GM19452 (cell line): ENCODE measurements around the gene UNC5C.

ENCODE experiments used
- ATAC-seq: cut with Tn5 transposase; IDR thresholded peaks from one replicate; pipeline ENCODE4 v1.9.1; 2021; ENCODE audit not compliant: unreplicated experiment

UNC5C gene

DNA sequence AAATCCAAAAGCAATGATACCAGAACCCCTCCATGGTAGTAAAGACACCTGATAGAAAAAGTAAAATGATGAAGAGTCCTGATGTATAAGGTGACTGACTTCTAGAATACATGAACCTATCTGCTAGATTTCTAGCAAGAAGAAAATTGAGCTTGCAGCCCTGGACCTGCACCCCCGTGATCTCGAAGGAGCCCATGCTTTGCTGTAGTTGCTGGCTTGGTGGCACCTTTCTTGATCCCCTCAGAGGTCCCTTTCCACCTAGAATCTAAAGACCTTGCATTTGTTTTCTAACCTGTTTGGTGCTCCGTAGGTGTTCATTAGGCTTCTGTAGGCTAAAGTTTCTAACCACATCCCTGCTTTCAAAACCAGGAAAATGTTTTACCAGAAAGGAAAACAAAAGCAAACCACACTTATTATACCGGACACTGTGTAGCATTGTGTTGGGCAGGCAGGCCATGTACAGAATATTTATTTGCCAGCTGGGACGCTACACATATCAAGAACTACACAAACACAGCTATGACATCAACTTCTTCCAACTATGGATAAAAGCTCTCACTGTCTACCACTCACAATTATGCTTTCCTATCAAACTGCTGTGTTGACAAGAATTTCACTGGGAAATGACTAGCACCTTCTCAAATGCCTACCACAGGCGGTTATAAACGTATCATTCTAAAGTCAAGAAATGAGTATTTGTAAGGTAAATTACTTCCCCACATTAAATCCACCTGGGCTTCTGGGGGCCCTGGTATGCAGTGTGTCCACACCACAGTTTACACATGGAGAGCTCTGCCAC lies 316.2 kb downstream of the UNC5C start:
- ATAC-seq: no peak

DNA sequence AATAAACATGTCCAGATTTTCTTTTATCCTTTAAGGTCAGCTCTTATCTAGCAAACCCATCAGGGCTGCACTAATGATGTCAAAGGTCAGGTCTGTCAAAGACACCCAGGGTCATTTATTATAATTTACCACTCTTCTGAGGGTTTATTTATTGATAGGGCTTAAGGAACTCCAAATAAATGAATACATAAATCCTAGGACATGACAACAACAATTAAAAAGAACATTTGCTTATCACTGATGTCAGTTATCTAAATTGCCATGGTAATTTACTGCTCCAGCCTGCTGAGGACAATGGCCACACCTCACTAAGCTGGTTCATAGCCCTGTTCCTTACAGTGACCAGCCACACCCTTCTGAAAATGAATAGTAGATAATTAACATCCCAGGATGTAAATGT lies 317.1 kb downstream of the UNC5C start:
- no peak for ATAC-seq

DNA sequence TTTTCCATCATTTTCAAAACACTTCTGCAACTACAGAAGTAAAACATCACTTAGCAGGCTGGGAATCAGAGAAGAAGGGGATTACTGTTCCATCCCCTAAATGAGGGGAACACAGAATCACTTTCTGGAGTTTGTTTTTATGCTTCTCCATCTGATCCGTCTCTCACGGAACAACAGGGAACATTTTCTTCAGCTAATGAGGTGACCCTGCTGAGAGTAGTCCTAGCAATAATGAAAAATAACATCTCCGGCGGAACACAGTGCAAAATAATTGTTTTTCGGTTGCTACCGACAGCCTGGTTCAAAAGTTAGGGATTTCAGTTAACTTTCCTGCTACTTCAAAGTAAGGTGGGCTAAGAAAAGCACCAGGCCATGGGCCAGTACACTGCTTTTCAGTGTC lies 322.9 kb downstream of the UNC5C start:
- no peak for ATAC-seq

DNA sequence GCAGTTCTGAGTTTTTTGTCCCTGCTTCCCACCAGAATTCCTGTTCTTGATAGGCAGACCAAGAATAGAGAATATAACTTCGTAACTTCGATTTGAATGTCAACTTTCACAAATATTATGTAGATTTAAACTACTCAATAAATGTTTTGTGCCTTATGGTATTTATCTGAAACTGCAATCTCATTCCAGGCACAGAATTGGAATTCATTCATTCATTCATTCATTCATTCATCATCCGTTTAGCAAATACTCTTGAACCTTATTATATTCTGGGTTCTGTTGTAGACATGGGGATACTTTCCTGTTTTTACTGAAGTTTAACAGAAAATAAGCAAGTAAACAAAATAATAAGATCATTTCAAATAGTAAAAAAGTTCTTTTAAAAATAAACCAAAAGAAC lies 324.4 kb downstream of the UNC5C start:
- no peak for ATAC-seq

DNA sequence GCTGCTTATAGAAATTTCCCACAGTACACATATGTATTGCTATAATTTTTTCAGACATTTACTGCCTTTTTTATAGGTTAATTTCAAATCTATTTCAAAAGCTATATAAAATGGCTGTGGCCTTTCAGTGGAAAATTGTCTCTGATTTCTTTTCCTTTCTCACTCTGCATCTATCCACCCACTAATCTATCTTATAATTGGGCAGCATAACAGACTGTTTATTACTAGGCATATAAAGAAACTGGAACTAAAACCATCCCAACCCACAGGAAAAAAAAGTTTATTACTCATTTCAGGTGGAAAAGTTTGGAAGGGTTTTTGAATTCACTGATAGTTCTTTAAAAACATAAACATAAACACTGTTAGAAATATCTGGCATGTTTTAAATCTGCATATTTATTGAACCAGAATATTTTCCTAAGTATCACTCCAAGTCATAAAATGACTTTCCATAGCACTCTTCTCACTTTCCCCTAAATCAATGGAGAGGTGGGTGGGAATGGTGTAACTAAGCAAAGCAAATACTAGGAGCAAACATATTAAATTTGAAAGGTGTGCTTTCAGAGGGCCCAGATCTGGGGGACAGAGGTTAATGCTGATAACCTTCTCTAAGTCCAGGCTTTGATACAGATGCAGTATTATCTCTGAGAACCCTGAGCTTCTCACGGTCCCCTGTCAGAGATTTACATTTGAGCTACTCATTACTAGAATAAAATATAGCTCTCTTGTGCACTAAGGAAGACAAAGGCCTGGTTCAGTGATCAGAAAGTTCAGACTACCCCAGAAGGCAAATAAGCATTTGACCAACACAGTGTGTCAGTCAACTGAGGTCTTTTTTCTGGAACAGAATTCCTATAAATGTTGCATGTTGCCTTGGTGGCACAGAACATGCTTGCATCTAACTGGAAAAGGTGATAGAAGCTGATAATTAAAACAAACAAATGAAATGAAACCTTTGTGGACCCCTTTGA lies 328.3 kb downstream of the UNC5C start:
- ATAC-seq: no peak

DNA sequence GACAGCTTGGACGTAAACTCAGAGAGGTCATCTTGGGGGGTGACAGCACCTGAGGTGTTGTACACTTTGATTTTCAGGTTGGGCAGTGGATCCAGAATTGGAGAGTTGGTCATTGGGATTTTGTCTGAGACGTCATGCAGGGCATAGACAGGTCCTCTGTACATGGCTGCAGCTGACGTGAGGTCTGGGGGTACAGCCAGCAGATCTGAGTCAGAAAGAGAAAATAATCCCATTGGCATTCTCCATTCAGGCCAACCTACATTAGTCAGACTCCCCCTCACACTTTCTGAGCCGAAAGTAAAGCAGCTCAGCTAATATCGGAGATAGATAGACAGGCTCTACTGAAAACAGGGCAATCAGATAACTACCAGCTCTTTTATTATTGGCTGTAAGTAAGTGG lies 329.7 kb downstream of the UNC5C start:
- no peak for ATAC-seq

DNA sequence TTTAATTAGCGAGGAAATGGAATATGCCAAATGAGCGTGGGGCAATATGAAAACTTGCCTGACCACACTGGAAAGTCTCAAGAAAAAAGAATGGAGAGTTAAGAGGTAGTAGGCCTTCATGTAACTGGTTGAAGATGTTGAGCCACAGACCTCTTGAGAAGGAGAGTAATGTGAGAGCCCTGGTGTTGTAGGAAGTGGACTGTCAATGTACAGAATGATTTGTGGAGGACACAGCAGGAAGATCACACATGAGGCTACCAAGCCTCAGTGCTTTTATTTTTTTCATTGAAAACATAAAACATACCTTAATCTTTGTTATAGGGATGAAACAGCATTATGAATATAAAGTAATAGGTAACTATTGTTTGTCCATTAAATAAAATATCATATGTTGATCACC lies 331.6 kb downstream of the UNC5C start:
- ATAC-seq: no peak

DNA sequence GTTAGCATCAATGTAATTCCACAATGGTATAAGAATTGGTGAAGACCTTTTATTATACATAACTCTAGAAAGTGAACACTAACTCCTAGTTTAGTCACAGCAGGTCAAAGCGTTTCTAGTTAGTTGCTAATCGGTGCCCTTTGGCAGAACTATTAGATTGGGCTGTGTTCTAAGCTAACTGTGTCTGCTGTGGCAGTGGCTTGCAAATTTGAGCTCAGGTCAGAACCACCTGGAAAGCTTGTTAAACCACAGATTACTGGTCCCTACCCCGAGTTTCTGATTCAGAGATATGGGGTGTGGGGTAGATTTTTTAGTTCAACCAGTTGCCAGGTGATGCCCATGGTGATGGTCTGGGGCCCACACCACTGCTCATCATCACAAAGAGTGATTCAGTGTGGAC lies 332.1 kb downstream of the UNC5C start:
- ATAC-seq: no peak

DNA sequence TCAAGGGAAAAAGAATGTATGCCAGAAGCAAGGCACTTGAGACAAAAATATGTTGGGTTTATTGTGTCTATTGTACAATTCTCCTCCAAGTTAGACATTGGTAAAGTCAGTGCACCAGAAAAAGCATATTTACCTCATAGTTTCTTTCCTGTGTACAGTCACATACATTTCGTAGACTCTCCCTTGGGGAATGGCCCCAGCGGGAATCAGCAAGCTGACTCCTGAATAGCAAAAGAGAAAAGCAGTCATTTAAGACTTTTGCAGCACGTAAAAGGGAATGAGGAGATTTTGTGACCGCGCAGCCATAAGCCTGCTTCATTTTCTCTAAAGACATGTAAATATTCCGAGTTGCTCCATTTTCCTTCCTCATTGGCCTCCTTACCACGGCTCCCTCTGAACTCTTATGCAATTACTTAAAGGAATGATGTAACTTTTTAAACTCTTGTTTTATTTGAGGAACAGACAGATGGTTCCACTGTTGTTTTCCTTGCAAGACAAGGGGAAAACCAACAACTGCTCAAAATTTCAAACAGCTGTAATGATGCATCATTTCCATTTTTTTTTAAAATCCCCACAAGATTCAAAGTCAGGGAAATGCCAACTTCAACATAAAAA lies 332.7 kb downstream of the UNC5C start:
- ATAC-seq: no peak

DNA sequence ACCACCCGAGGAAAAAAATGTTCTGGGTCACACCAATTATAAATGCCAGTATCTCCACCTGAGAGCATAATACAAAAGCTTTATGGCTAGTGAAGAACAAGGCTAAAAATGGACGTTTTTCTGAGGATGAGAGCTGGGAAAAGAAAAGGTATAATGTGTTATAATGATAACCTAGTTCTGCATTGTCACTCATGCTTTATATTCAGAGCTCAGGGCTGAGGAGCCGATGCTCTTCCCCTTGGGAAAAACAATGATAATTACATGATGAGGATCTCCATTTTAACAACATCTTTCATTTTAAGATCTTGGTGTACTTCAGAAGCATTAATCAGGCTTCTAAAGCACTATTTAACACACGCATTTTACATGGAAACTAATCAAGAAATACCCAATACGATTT lies 333.7 kb downstream of the UNC5C start:
- no peak for ATAC-seq

DNA sequence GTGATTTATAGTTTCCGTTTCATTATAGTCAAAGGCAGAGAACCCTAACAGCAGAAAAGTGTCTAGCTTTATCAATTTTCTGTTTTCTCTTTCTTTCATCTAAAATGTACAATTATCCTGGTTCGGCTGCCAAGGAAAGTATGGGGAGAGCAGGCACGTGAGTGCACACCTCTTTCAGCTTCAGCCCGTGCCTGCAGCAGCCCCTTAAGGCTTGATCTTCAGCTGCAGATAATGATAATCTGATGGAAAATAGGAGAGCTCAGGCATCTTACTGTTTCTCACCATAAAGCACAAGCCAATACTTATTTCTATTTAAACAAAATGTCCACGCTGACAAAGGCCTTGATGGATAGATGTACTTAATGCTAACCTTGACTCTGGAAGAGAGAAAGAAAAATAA lies 334.4 kb downstream of the UNC5C start:
- no peak for ATAC-seq

DNA sequence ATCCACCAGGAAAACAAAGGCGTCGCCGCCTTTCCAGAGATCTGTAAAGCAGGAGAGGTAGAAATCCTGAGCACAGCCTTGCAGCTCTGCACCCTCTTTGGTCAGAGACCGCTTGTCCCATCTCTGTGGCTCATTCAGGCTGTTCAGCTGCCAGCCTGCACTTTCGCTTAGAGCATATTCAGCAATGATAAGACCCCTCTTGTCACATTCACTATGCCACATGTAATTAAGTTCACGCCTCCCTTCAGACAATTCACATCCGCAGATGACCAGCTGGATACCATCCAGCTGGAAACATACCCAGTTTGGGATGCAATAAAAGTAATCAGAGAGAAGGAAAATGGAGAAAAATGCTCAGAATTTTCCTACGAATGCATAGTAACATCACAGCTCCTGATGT lies 335.4 kb downstream of the UNC5C start:
- no peak for ATAC-seq

DNA sequence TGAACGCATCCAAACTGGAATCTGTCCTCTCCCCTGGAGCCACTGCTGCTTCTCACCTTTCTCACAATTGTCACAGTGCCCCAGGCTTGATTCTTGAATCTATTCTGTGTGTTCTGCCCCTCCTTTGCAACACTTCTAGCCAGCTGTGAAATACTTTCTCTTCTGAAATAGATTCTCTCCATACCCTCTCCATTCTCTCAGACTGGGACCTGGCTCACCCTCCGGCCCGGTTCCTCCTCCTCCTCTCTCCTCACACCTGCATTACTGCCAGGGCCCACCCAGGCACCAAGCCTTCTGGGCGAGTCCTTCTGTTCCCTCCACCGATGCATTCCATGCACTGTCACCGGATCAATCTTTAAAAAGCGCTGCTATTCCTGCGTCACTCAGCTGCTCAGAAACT lies 336.1 kb downstream of the UNC5C start:
- no peak for ATAC-seq

DNA sequence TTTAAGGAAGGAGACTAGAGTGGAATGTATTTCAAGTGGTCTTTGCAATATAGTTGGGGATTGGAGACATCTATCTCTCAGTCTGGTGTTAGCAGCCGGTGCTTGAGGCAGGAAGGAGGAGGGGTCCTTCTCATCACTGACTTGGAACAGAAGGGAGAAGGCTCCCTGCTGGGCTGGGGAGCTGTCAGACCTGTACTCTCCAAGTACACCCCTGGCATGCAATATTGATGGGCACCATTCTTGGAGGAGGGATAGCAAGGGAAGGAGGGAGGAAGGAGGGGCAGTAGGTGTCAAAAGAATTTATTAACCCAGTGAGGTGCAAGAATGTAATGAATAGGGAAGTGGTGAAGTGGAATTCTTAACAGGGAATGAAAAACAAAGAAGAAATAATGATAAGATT lies 338.8 kb downstream of the UNC5C start:
- no peak for ATAC-seq

DNA sequence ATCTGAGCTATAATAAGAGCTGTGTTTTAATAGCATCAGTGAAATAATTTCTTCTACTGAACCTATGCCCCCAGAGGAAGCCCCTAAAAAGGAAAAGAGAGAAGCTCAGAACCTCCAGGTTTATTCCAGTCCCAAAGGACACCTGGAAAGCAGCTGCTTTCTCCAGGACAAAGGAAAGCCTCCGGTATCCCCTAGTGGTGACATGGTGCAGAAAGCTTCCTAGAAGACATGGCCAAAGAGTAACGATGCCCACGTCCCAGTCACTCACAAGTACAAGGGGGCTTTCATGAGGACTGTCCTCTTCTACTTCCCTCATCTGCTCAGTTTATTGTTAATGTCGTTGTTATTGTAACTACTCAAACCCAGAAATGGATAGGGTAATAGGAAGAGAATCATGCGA lies 343.9 kb downstream of the UNC5C start:
- ATAC-seq: no peak

DNA sequence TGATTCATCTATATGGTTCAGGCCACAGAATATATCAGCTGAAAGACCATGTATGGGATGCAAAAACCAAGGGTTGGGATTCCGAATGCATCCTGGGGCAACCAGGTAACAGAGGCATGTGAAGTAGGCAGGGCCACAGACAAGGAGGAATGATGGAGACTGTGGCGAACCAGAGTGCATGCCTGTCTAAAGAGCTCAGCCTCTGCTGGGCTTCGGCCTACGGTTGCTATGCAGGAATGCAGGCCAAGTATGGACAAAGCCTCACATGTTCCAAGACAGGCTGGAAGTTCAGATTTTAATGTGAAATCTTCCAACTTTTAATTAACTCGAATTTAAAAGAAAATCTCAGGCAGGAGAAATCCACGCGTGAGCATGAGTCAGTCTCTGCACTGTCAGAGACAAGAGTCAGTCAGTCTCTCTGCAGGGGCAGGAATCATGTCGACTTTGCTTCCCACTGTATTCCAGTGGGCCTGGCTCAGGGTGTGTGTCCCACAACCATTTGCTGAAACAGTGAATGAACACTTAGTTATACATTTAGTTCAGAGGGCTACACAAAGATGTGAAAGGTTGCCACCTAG lies 344.4 kb downstream of the UNC5C start:
- no peak for ATAC-seq

DNA sequence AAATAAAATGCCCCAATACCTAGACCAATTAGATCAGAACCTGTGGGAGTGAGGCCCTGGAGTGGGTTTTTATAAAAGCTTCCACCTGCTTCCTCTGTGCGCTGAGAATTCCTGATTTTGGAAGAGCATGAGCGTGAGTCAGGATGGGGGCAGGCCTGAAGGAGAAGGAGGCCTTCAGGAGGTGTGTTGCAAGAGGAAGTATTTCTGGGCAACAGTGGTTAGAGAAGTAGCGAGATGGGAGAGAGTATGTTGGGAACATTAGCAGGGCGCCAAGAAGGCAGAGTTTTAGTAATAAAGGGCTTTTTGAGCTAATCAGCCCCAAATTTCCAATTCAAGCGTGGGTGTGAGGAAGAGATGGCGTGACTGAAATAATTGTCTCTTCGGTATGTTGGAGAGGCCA lies 349.8 kb downstream of the UNC5C start:
- no peak for ATAC-seq

DNA sequence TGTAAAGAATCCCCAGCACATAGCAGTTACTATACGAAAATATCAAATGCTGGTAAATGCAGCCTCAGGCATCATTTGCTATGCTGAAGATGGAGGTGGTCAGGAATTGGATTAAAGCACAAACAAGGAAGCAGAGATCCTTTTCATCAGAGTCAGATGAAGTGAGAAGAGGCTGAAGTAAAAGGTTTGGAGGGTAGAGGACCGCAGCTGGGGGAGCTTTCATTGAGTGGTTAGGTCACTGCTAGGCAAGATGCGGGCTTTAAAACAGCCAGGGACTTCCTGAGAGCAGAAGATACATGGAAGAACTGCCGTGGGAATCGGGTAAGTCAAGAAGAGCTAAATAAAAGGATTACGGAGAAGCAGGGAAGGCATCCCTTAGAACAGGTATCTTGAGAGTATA lies 351.4 kb downstream of the UNC5C start:
- ATAC-seq: no peak

DNA sequence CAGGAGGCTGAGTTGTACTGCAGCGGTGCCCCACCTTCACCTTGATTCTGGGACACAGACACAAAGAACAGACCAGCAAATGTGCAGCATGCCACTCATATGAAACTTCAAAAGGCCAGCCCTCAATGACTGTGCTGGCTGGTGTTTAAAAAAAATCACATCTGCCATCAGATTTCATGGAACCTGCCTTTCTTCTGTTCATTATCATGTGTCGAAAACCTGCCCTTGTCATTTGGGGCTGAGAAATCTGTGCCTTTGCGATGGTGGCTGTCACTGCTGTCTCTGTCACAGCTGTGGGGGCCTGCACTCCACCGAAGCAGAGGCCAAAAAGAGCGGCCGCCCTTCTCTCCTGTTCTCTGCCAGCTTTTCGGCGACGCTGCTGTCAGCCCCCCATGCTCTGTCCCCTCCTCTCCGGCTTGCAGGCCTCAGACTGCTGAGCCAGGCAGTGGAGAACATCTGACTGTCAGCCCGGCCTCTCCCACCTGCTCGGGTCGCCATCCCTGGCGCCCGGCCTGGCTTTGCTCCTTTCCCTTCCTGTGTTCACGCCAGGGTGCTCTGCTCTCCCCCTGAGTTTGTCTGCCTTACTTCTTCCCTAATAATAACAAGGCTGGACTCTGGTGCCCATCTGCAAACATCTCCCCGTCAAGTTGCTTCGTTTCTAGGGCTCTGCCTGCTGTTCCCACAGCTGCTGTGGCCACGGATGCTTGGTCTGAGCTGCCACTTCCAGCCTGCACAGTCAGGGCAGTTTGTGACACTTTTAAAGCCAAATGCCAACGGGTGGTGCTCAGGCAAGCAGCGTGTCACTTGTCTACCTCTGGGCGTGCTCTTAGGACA lies 355.2 kb downstream of the UNC5C start:
- no peak for ATAC-seq

DNA sequence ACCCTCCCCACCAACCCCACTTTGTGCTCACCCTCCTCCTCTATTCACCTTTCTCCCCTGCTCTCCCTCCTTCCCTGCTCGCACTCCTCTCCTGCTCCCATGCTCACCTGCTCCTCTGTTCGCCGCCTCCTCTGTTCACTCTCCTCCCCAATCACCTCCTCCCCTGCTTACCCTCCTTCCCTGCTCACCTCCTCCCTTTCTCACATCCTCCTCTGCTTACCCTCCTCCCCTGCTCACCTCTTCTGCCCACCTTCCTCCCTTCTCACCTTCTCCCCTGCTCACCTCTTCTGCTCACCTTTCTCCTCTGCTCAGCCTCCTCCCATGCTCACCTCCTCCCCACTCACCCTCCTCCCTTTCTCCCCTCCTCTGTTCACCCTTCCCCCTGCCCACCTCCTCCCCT lies 357.2 kb downstream of the UNC5C start:
- no peak for ATAC-seq
